Measurements from ENCODE around the gene FNTB. TPM values are rescaled to one million over a fixed set of nuclear protein-coding genes. Genes with fewer than 3 reads are reported as not detected.

FNTB gene
- total and polyA plus RNA-seq, 2 of the 13 experiments (the other 11 are each of a cell fraction or from before 2014, with no cell fraction given), result 23.6 to 28.5 TPM

DNA sequence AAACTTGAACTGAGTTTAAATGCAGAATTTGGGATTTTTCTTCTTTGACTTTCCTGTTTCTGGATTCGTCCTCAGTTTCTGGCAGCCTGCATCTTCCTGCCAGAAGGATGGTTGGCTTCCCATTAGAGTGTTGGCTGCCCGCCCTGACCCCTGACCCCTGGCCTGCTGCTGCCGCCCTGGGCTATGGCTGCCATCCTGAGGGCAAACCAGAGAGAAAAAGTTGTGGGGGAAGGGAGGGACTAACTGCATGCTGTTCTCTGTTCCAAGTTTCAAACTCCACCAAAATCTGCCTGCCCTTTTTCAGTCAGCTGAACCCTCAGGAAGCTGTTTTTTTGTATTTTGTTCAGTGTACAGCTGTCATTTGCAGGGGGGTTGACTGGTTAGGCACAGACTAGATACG is 48.4 kb downstream of the FNTB start:
- 99% methylated on average over 4 of the region's 4 CpGs for WGBS (ENCODE audit: low lambda C conversion rate)
- Histone ChIP-seq H3K27me3 (ENCODE audit: control insufficient read depth in 1 of 2, insufficient read depth in 2 of 2, low read length in 2 of 2) (no peaks in the 10 kb centered on the region), H3K4me3 (replicated peaks in 1 of 3; ENCODE audit: insufficient read depth in 1 of 3, low read depth in 2 of 3, low read length in 3 of 3) (no peak overlapping the region), H4K20me1 (ENCODE audit: insufficient read depth, low read length) (no peaks in the 10 kb centered on the region), H3K4me2 (ENCODE audit: low read depth, low read length) (no peak overlapping the region), H3K9me3 (ENCODE audit: low read length) (no peaks in the 10 kb centered on the region), H3K9ac (ENCODE audit: insufficient read depth, low read depth, low read length) (no peak overlapping the region), H3K36me3 (replicated peaks in 1 of 2; ENCODE audit: control insufficient read depth in 1 of 2, insufficient read depth in 2 of 2, low read length in 2 of 2) (peaks cover 4 to 28% of the 10 kb centered on the region in 2 experiments; a peak in 4 of 5 replicates), H3K27ac (ENCODE audit: extremely low read length, insufficient read depth, low read length) (no peak overlapping the region), H3K79me2 (ENCODE audit: insufficient read depth, low read length) (no peaks in the 10 kb centered on the region), H2AFZ (ENCODE audit: low read length) (no peak overlapping the region), H3K4me1 (ENCODE audit: insufficient read depth, low read length) (no peaks in the 10 kb centered on the region)
- no peak for DNase-seq (ENCODE audit: low spot score)
- ChIA-PET CTCF (ENCODE audit: low intra/inter-chr PET ratio, low total read pairs) (no interaction called here), POLR2A (no interaction called here)
- no peak for FAIRE-seq
- intact Hi-C loops (cut with micrococcal nuclease; ENCODE audit: unreplicated experiment), result no loop called here
- in situ Hi-C loops (cut with HindIII; ENCODE audit: extremely low pct_ligation_motif_present, low pct_unique_long_range_greater_than_20kb), result no loop called here
- TF ChIP-seq CHCHD3 (CRISPR knock-in tag; IDR thresholded peaks at IDR 0.05), result no peak
- no peak for TF ChIP-seq HOXA9 (CRISPR knock-in tag; IDR thresholded peaks at IDR 0.05; ENCODE audit: borderline replicate concordance)
- no peak for TF ChIP-seq RORA (CRISPR knock-in tag; IDR thresholded peaks at IDR 0.05)
- no peak for TF ChIP-seq MED8 (CRISPR knock-in tag; IDR thresholded peaks at IDR 0.05; ENCODE audit: insufficient replicate concordance)
- no peak for TF ChIP-seq MAF1 (CRISPR knock-in tag; IDR thresholded peaks at IDR 0.05; ENCODE audit: borderline replicate concordance)
- TF ChIP-seq KDM5B (CRISPR knock-in tag; IDR thresholded peaks at IDR 0.05; ENCODE audit: borderline replicate concordance), result no peak
- no peak for ATAC-seq
- no TSS peak for BruUV-seq (replicated peaks)

- Histone ChIP-seq H3K27ac (ENCODE audit: extremely low read length, insufficient read depth, low read length) (no peak overlapping the region), H3K4me1 (ENCODE audit: insufficient read depth, low read length) (no peaks in the 10 kb centered on the region), H4K20me1 (ENCODE audit: insufficient read depth, low read length) (no peaks in the 10 kb centered on the region), H2AFZ (ENCODE audit: low read length) (no peak overlapping the region), H3K4me3 (replicated peaks in 1 of 3; ENCODE audit: insufficient read depth in 1 of 3, low read depth in 2 of 3, low read length in 3 of 3) (no peak overlapping the region), H3K36me3 (replicated peaks in 1 of 2; ENCODE audit: control insufficient read depth in 1 of 2, insufficient read depth in 2 of 2, low read length in 2 of 2) (peaks cover 9 to 38% of the 10 kb centered on the region in 2 experiments; a peak in 4 of 5 replicates), H3K9ac (ENCODE audit: insufficient read depth, low read depth, low read length) (no peak overlapping the region), H3K9me3 (ENCODE audit: low read length) (no peaks in the 10 kb centered on the region), H3K4me2 (ENCODE audit: low read depth, low read length) (no peak overlapping the region), H3K27me3 (ENCODE audit: control insufficient read depth in 1 of 2, insufficient read depth in 2 of 2, low read length in 2 of 2) (no peaks in the 10 kb centered on the region), H3K79me2 (ENCODE audit: insufficient read depth, low read length) (no peaks in the 10 kb centered on the region)
- TF ChIP-seq TCF7L2 (IDR thresholded peaks at IDR 0.05; ENCODE audit: low read depth, low read length) (no peak), ZNF777 (CRISPR knock-in tag; IDR thresholded peaks at IDR 0.05) (no peak), NKX3-1 (CRISPR knock-in tag; IDR thresholded peaks at IDR 0.05) (no peak), CREBL2 (CRISPR knock-in tag; IDR thresholded peaks at IDR 0.05; ENCODE audit: borderline replicate concordance) (no peak), ZBTB14 (CRISPR knock-in tag; IDR thresholded peaks at IDR 0.05) (no peak), MYNN (CRISPR knock-in tag; IDR thresholded peaks at IDR 0.05; ENCODE audit: low read depth) (no peak), ZNF790 (CRISPR knock-in tag; IDR thresholded peaks at IDR 0.05; ENCODE audit: borderline replicate concordance) (no peak), SP2 (CRISPR knock-in tag; IDR thresholded peaks at IDR 0.05) (no peak)
- TF ChIP-seq, protein P1, sequence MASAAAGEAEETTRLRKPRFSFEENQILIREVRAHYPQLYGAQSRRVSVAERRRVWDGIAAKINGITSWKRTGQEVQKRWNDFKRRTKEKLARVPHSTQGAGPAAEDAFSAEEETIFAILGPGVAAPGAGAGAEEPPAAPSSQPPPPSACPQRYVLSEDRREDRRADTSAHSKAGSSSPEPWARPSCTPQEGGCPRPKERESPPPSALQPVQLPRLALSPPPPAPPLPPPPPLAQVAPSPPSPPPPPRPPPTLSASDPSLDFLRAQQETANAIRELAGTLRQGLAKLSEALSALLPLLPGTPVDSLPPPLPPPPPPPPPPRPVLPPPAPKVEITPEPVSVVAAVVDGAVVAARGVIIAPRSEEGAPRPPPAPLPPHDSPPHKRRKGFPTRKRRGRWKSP (CRISPR knock-in tag; IDR thresholded peaks at IDR 0.05), result no peak
- TF ChIP-seq, protein P2, sequence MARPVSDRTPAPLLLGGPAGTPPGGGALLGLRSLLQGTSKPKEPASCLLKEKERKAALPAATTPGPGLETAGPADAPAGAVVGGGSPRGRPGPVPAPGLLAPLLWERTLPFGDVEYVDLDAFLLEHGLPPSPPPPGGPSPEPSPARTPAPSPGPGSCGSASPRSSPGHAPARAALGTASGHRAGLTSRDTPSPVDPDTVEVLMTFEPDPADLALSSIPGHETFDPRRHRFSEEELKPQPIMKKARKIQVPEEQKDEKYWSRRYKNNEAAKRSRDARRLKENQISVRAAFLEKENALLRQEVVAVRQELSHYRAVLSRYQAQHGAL (CRISPR knock-in tag; IDR thresholded peaks at IDR 0.05; ENCODE audit: not compliant biosample characterization), result no peak
- in situ Hi-C loops (cut with HindIII; ENCODE audit: extremely low pct_ligation_motif_present, low pct_unique_long_range_greater_than_20kb) (no loop called here), intact Hi-C loops (cut with micrococcal nuclease; ENCODE audit: unreplicated experiment) (no loop called here)
- BruUV-seq (replicated peaks), result no TSS peak
- ChIA-PET CTCF (ENCODE audit: low intra/inter-chr PET ratio, low total read pairs) (no interaction called here), POLR2A (no interaction called here)
- DNase-seq (ENCODE audit: low spot score) (no peak), ATAC-seq (no peak), FAIRE-seq (no peak)
- WGBS (ENCODE audit: low lambda C conversion rate), result 100% methylated on average over 2 of the region's 2 CpGs
These were observed 52.3 kb downstream of the FNTB start for GRCh38 chr14:65038966-65039365.
